Non-pigmented ciliary epithelial cell (primary cell): ENCODE measurements around the gene PCDHB11.
"Not testable (repeated sequence)": the region's sequence is repeated elsewhere in the genome, so short reads cannot be mapped to it uniquely, and the experiment has no call there.

Experiments
- DNase-seq: peaks from one replicate; pipeline ENCODE4 v3.0.0-alpha.2; 2010; ENCODE audit warnings: low read depth

Gene PCDHB11

GRCh38 chr5:141186897-141187512 lies 12.4 kb upstream of the PCDHB11 start, which contains the start of gene PCDHB9:
Gene PCDHB9 (plus strand): TSS chr5:141187161. CDS start chr5:141187319, 158 bp downstream.
- DNase-seq, result no peak

GRCh38 chr5:141188682-141189081 lies 10.7 kb upstream of the PCDHB11 start:
- DNase-seq, result not testable (repeated sequence)

- not testable (repeated sequence) for DNase-seq
Observed at GRCh38 chr5:141189131-141189530, 10.3 kb upstream of the PCDHB11 start.

GRCh38 chr5:141192110-141192725 lies 7.2 kb upstream of the PCDHB11 start, which contains the start of gene PCDHB10:
Gene PCDHB10 (plus strand): TSS chr5:141192353. CDS start chr5:141192553, 200 bp downstream.
- DNase-seq, result no peak

GRCh38 chr5:141194332-141194731 lies 5.1 kb upstream of the PCDHB11 start:
- DNase-seq, result not testable (repeated sequence)

GRCh38 chr5:141196363-141196762 lies 3.1 kb upstream of the PCDHB11 start:
- no peak for DNase-seq

- DNase-seq, result not testable (repeated sequence)
Observed at GRCh38 chr5:141201126-141201525, 1.7 kb downstream of the PCDHB11 start.

- DNase-seq, result not testable (repeated sequence)
Observed at GRCh38 chr5:141201646-141202045, 2.2 kb downstream of the PCDHB11 start.

GRCh38 chr5:141208478-141208877 lies 9.1 kb downstream of the PCDHB11 start, which contains the start of gene PCDHB12:
Gene PCDHB12 (plus strand): TSS chr5:141208719. CDS start chr5:141208908, 189 bp downstream.
- DNase-seq, result no peak

GRCh38 chr5:141210281-141210680 lies 10.9 kb downstream of the PCDHB11 start:
- not testable (repeated sequence) for DNase-seq

- not testable (repeated sequence) for DNase-seq
Observed at GRCh38 chr5:141210849-141211248, 11.4 kb downstream of the PCDHB11 start.

- DNase-seq, result not testable (repeated sequence)
Observed at GRCh38 chr5:141213656-141214339, 14.4 kb downstream of the PCDHB11 start, which contains the start of gene PCDHB13. Gene PCDHB13 (plus strand): TSS chr5:141213919. CDS start chr5:141214124, 205 bp downstream.

GRCh38 chr5:141214583-141214982 lies 15.2 kb downstream of the PCDHB11 start:
- not testable (repeated sequence) for DNase-seq

GRCh38 chr5:141215504-141215903 lies 16.1 kb downstream of the PCDHB11 start:
- DNase-seq, result not testable (repeated sequence)

GRCh38 chr5:141216035-141216434 lies 16.6 kb downstream of the PCDHB11 start:
- DNase-seq, result not testable (repeated sequence)

- no peak for DNase-seq
Observed at GRCh38 chr5:141223112-141223783, 23.8 kb downstream of the PCDHB11 start, which contains the start of gene PCDHB14. Gene PCDHB14 (plus strand): TSS chr5:141223343. CDS start chr5:141223506, 163 bp downstream.

GRCh38 chr5:141224844-141225243 lies 25.4 kb downstream of the PCDHB11 start:
- DNase-seq, result not testable (repeated sequence)

GRCh38 chr5:141225421-141225820 lies 26.0 kb downstream of the PCDHB11 start:
- DNase-seq, result not testable (repeated sequence)

GRCh38 chr5:141234109-141234667 lies 34.8 kb downstream of the PCDHB11 start:
- no peak for DNase-seq

GRCh38 chr5:141235922-141236321 lies 36.5 kb downstream of the PCDHB11 start:
- DNase-seq, result not testable (repeated sequence)

GRCh38 chr5:141236516-141237313 lies 37.3 kb downstream of the PCDHB11 start:
- DNase-seq, result no peak
